ENCODE measurements around the gene NR3C1.

Gene NR3C1

GRCh38 chr5:143436871-143437270 is 33.4 kb upstream of the NR3C1 start:
- Histone ChIP-seq H3K9me3 (ENCODE audit: control insufficient read depth, low read length) (no peaks in the 10 kb centered on the region), H3K27ac (ENCODE audit: low read depth, low read length, severe bottlenecking) (no peak overlapping the region), H3K36me3 (ENCODE audit: control insufficient read depth, insufficient read depth, low read length) (no peaks in the 10 kb centered on the region), H3K4me3 (ENCODE audit: extremely low read depth, insufficient read depth, low read length, poor library complexity, severe bottlenecking) (no peak overlapping the region), H3K4me1 (ENCODE audit: control insufficient read depth, insufficient read depth, low read length, poor library complexity, severe bottlenecking) (peaks cover 2% of the 10 kb centered on the region)
- 83% methylated on average over 1 of the region's 2 CpGs; no CpG with 5 or more reads in 1 of the 2 experiments for WGBS, 2 experiments (ENCODE audit: insufficient coverage in 2 of 2)

- Histone ChIP-seq H3K9me3 (ENCODE audit: control insufficient read depth, low read length) (no peaks in the 10 kb centered on the region), H3K27ac (ENCODE audit: low read depth, low read length, severe bottlenecking) (no peak overlapping the region), H3K4me1 (ENCODE audit: control insufficient read depth, insufficient read depth, low read length, poor library complexity, severe bottlenecking) (peaks cover 2% of the 10 kb centered on the region), H3K4me3 (ENCODE audit: extremely low read depth, insufficient read depth, low read length, poor library complexity, severe bottlenecking) (no peak overlapping the region), H3K36me3 (ENCODE audit: control insufficient read depth, insufficient read depth, low read length) (no peaks in the 10 kb centered on the region)
- 62 to 90% methylated on average over 3 of the region's 6 CpGs for WGBS, 2 experiments (ENCODE audit: insufficient coverage in 2 of 2)
These were observed 31.7 kb upstream of the NR3C1 start for GRCh38 chr5:143435210-143435657.

GRCh38 chr5:143434261-143435209 is 31.0 kb upstream of the NR3C1 start:
- WGBS, 2 experiments (ENCODE audit: insufficient coverage in 2 of 2), result 82 to 87% methylated on average over 5 to 6 of the region's 7 CpGs
- Histone ChIP-seq H3K9me3 (ENCODE audit: control insufficient read depth, low read length) (no peaks in the 10 kb centered on the region), H3K4me3 (ENCODE audit: extremely low read depth, insufficient read depth, low read length, poor library complexity, severe bottlenecking) (no peak overlapping the region), H3K36me3 (ENCODE audit: control insufficient read depth, insufficient read depth, low read length) (no peaks in the 10 kb centered on the region), H3K4me1 (ENCODE audit: control insufficient read depth, insufficient read depth, low read length, poor library complexity, severe bottlenecking) (peaks cover 2% of the 10 kb centered on the region), H3K27ac (ENCODE audit: low read depth, low read length, severe bottlenecking) (no peak overlapping the region)

GRCh38 chr5:143433670-143434069 is 30.2 kb upstream of the NR3C1 start:
- no peak overlapping the region for H3K27ac ChIP-seq (ENCODE audit: low read depth, low read length, severe bottlenecking)
- no peak overlapping the region for H3K4me3 ChIP-seq (ENCODE audit: extremely low read depth, insufficient read depth, low read length, poor library complexity, severe bottlenecking)
- H3K4me1 ChIP-seq (ENCODE audit: control insufficient read depth, insufficient read depth, low read length, poor library complexity, severe bottlenecking), result peaks cover 2% of the 10 kb centered on the region
- WGBS, 2 experiments (ENCODE audit: insufficient coverage in 2 of 2), result 75 to 90% methylated on average over 2 of the region's 2 CpGs
- no peaks in the 10 kb centered on the region for H3K36me3 ChIP-seq (ENCODE audit: control insufficient read depth, insufficient read depth, low read length)
- H3K9me3 ChIP-seq (ENCODE audit: control insufficient read depth, low read length), result no peaks in the 10 kb centered on the region

GRCh38 chr5:143432658-143433239 is 29.3 kb upstream of the NR3C1 start:
- no peaks in the 10 kb centered on the region for H3K9me3 ChIP-seq (ENCODE audit: control insufficient read depth, low read length)
- 92 to 98% methylated on average over 2 to 5 of the region's 7 CpGs for WGBS, 2 experiments (ENCODE audit: insufficient coverage in 2 of 2)
- no peaks in the 10 kb centered on the region for H3K36me3 ChIP-seq (ENCODE audit: control insufficient read depth, insufficient read depth, low read length)
- H3K27ac ChIP-seq (ENCODE audit: low read depth, low read length, severe bottlenecking), result no peak overlapping the region
- H3K4me1 ChIP-seq (ENCODE audit: control insufficient read depth, insufficient read depth, low read length, poor library complexity, severe bottlenecking), result peaks cover 2% of the 10 kb centered on the region
- no peak overlapping the region for H3K4me3 ChIP-seq (ENCODE audit: extremely low read depth, insufficient read depth, low read length, poor library complexity, severe bottlenecking)

GRCh38 chr5:143431789-143432188 is 28.3 kb upstream of the NR3C1 start:
- 92 to 100% methylated on average over 1 to 2 of the region's 2 CpGs for WGBS, 2 experiments (ENCODE audit: insufficient coverage in 2 of 2)
- Histone ChIP-seq H3K36me3 (ENCODE audit: control insufficient read depth, insufficient read depth, low read length) (no peaks in the 10 kb centered on the region), H3K27ac (ENCODE audit: low read depth, low read length, severe bottlenecking) (no peak overlapping the region)

GRCh38 chr5:143428738-143429420 is 25.4 kb upstream of the NR3C1 start:
- no peak overlapping the region for H3K4me3 ChIP-seq (ENCODE audit: extremely low read depth, insufficient read depth, low read length, poor library complexity, severe bottlenecking)
- no CpG with 5 or more reads among the region's 2 CpGs for WGBS, 2 experiments (ENCODE audit: insufficient coverage in 2 of 2)
- no peak overlapping the region for H3K27ac ChIP-seq (ENCODE audit: low read depth, low read length, severe bottlenecking)
- no peaks in the 10 kb centered on the region for H3K9me3 ChIP-seq (ENCODE audit: control insufficient read depth, low read length)
- no peaks in the 10 kb centered on the region for H3K36me3 ChIP-seq (ENCODE audit: control insufficient read depth, insufficient read depth, low read length)
- H3K4me1 ChIP-seq (ENCODE audit: control insufficient read depth, insufficient read depth, low read length, poor library complexity, severe bottlenecking), result peaks cover 2% of the 10 kb centered on the region

More at GRCh38 chr5:143431789-143432188, 28.3 kb upstream of the NR3C1 start:
- no peak overlapping the region for H3K4me3 ChIP-seq (ENCODE audit: extremely low read depth, insufficient read depth, low read length, poor library complexity, severe bottlenecking)
- H3K9me3 ChIP-seq (ENCODE audit: control insufficient read depth, low read length), result no peaks in the 10 kb centered on the region
- H3K4me1 ChIP-seq (ENCODE audit: control insufficient read depth, insufficient read depth, low read length, poor library complexity, severe bottlenecking), result peaks cover 2% of the 10 kb centered on the region

GRCh38 chr5:143428155-143428554 is 24.7 kb upstream of the NR3C1 start:
- Histone ChIP-seq H3K4me1 (ENCODE audit: control insufficient read depth, insufficient read depth, low read length, poor library complexity, severe bottlenecking) (peaks cover 2% of the 10 kb centered on the region), H3K36me3 (ENCODE audit: control insufficient read depth, insufficient read depth, low read length) (no peaks in the 10 kb centered on the region), H3K4me3 (ENCODE audit: extremely low read depth, insufficient read depth, low read length, poor library complexity, severe bottlenecking) (no peak overlapping the region), H3K27ac (ENCODE audit: low read depth, low read length, severe bottlenecking) (no peak overlapping the region), H3K9me3 (ENCODE audit: control insufficient read depth, low read length) (no peaks in the 10 kb centered on the region)
- WGBS, 2 experiments (ENCODE audit: insufficient coverage in 2 of 2), result no CpG with 5 or more reads among the region's 1 CpG

- Histone ChIP-seq H3K4me3 (ENCODE audit: extremely low read depth, insufficient read depth, low read length, poor library complexity, severe bottlenecking) (no peak overlapping the region), H3K9me3 (ENCODE audit: control insufficient read depth, low read length) (no peaks in the 10 kb centered on the region), H3K36me3 (ENCODE audit: control insufficient read depth, insufficient read depth, low read length) (no peaks in the 10 kb centered on the region), H3K27ac (ENCODE audit: low read depth, low read length, severe bottlenecking) (no peak overlapping the region), H3K4me1 (ENCODE audit: control insufficient read depth, insufficient read depth, low read length, poor library complexity, severe bottlenecking) (no peaks in the 10 kb centered on the region)
- 88 to 92% methylated on average over 1 to 2 of the region's 3 CpGs for WGBS, 2 experiments (ENCODE audit: insufficient coverage in 2 of 2)
These were observed 23.7 kb upstream of the NR3C1 start for GRCh38 chr5:143427122-143427735.

- H3K27ac ChIP-seq (ENCODE audit: low read depth, low read length, severe bottlenecking), result no peak overlapping the region
- H3K4me3 ChIP-seq (ENCODE audit: extremely low read depth, insufficient read depth, low read length, poor library complexity, severe bottlenecking), result no peak overlapping the region
- H3K36me3 ChIP-seq (ENCODE audit: control insufficient read depth, insufficient read depth, low read length), result no peaks in the 10 kb centered on the region
- H3K4me1 ChIP-seq (ENCODE audit: control insufficient read depth, insufficient read depth, low read length, poor library complexity, severe bottlenecking), result no peaks in the 10 kb centered on the region
- no peaks in the 10 kb centered on the region for H3K9me3 ChIP-seq (ENCODE audit: control insufficient read depth, low read length)
- WGBS, 2 experiments (ENCODE audit: insufficient coverage in 2 of 2), result 86 to 87% methylated on average over 4 to 5 of the region's 9 CpGs
These were observed 23.0 kb upstream of the NR3C1 start for GRCh38 chr5:143426437-143426991.

Measured in mesodermal cell (in vitro differentiated cells).